Neural crest cell (in vitro differentiated cells): Measurements from ENCODE around the gene SIGLEC11. TPM values are rescaled to one million over a fixed set of nuclear protein-coding genes. Genes with fewer than 3 reads are reported as not detected.

Source experiments
- DNase-seq: peaks from one replicate; pipeline ENCODE4 v3.0.0; 2021; ENCODE audit warnings: low read depth, mixed read lengths, low spot score
- H3K27ac Mint-ChIP-seq: one replicate; pipeline ENCODE4 v1.8.0; 2021; ENCODE audit warnings: mild to moderate bottlenecking, mixed read lengths; ENCODE audit not compliant: unreplicated experiment
- H3K27me3 Mint-ChIP-seq: 2 replicates; pipeline ENCODE4 v1.8.0; 2021; ENCODE audit warnings: low read depth, mild to moderate bottlenecking, mixed read lengths
- H3K36me3 Mint-ChIP-seq: 2 replicates; pipeline ENCODE4 v1.8.0; 2021; ENCODE audit warnings: low read depth, mild to moderate bottlenecking, mixed read lengths
- H3K4me1 Mint-ChIP-seq: 2 replicates; pipeline ENCODE4 v1.8.0; 2021; ENCODE audit warnings: mixed read lengths
- H3K4me3 Mint-ChIP-seq: one replicate; pipeline ENCODE4 v1.8.0; 2021; ENCODE audit warnings: mild to moderate bottlenecking, mixed read lengths
- H3K9me3 Mint-ChIP-seq: 2 replicates; pipeline ENCODE4 v1.8.0; 2021; ENCODE audit warnings: mixed read lengths
- CTCF ChIP-seq: fragments of 200-600 bp; sonication (generic); conservative IDR thresholded peaks from 2 replicates; pipeline ENCODE4 v1.5.0; 2021; ENCODE audit warnings: antibody characterized with exemption, mild to moderate bottlenecking
- total RNA-seq: library from RNA; stranded (reverse); gene quantifications from 2 replicates; pipeline ENCODE4 v1.2.1, GENCODE V29; 2021

SIGLEC11 gene
- total RNA-seq, 1 donor from 2014 or later, result not detected

- Mint-ChIP-seq H3K4me3 (no peak overlapping the region), H3K27me3 (peaks cover 4% of the 10 kb centered on the region), H3K4me1 (peaks cover 24% of the 10 kb centered on the region), H3K36me3 (peaks cover 38% of the 10 kb centered on the region), H3K9me3 (no peaks in the 10 kb centered on the region), H3K27ac (peak overlapping the region; percentile 58)
- TF ChIP-seq CTCF, result no peak
- DNase-seq, result no peak
These were observed 47.3 kb downstream of the SIGLEC11 start for GRCh38 chr19:49913720-49914119.

- H3K27me3 Mint-ChIP-seq, result peaks cover 4% of the 10 kb centered on the region
- peaks cover 38% of the 10 kb centered on the region for H3K36me3 Mint-ChIP-seq
- H3K4me1 Mint-ChIP-seq, result peaks cover 24% of the 10 kb centered on the region
These were observed 47.8 kb downstream of the SIGLEC11 start for GRCh38 chr19:49912965-49913685.

GRCh38 chr19:49911381-49912145 lies 49.4 kb downstream of the SIGLEC11 start:
- H3K9me3 Mint-ChIP-seq, result no peaks in the 10 kb centered on the region
- peaks cover 32% of the 10 kb centered on the region for H3K36me3 Mint-ChIP-seq
- peak overlapping the region; percentile 36 for H3K4me3 Mint-ChIP-seq
- no peak for DNase-seq
- H3K4me1 Mint-ChIP-seq, result peaks cover 16% of the 10 kb centered on the region
- no peak for TF ChIP-seq CTCF
- peak overlapping the region; percentile 60 for H3K27ac Mint-ChIP-seq
- peaks cover 4% of the 10 kb centered on the region for H3K27me3 Mint-ChIP-seq

More at GRCh38 chr19:49912965-49913685, 47.8 kb downstream of the SIGLEC11 start:
- no peak for DNase-seq
- peak; percentile 27 for TF ChIP-seq CTCF
- no peak overlapping the region for H3K4me3 Mint-ChIP-seq
- no peaks in the 10 kb centered on the region for H3K9me3 Mint-ChIP-seq
- H3K27ac Mint-ChIP-seq, result peak overlapping the region; percentile 10

GRCh38 chr19:49910179-49910578 lies 50.8 kb downstream of the SIGLEC11 start:
- no peaks in the 10 kb centered on the region for H3K9me3 Mint-ChIP-seq
- H3K27ac Mint-ChIP-seq, result no peak overlapping the region
- H3K4me3 Mint-ChIP-seq, result no peak overlapping the region
- no peak for TF ChIP-seq CTCF
- H3K36me3 Mint-ChIP-seq, result peaks cover 30% of the 10 kb centered on the region
- DNase-seq, result no peak
- peaks cover 4% of the 10 kb centered on the region for H3K27me3 Mint-ChIP-seq
- H3K4me1 Mint-ChIP-seq, result peaks cover 16% of the 10 kb centered on the region

- H3K4me3 Mint-ChIP-seq, result no peak overlapping the region
- H3K27ac Mint-ChIP-seq, result no peak overlapping the region
- H3K36me3 Mint-ChIP-seq, result peaks cover 23% of the 10 kb centered on the region
These were observed 52.2 kb downstream of the SIGLEC11 start for GRCh38 chr19:49908480-49909420.

More at GRCh38 chr19:49908480-49909420, 52.2 kb downstream of the SIGLEC11 start:
- H3K4me1 Mint-ChIP-seq, result peaks cover 14% of the 10 kb centered on the region
- H3K9me3 Mint-ChIP-seq, result no peaks in the 10 kb centered on the region
- peaks cover 4% of the 10 kb centered on the region for H3K27me3 Mint-ChIP-seq
- no peak for TF ChIP-seq CTCF
- no peak for DNase-seq
